SK-N-SH (cell line): Measurements from ENCODE around the gene SH3BGRL2.

Experiments
- CTCF ChIP-seq: fragments of 200-600 bp; sonication (generic); IDR thresholded peaks from 2 replicates; pipeline ENCODE4 v1.6.1; 2017; ENCODE audit warnings: antibody characterized with exemption, mild to moderate bottlenecking, moderate library complexity
- NRF1 ChIP-seq: IDR thresholded peaks from 2 replicates; pipeline ENCODE4 v1.6.1; 2012; ENCODE audit warnings: low read depth, mild to moderate bottlenecking, low read length
- POLR2AphosphoS5 ChIP-seq: IDR thresholded peaks from 2 replicates; pipeline ENCODE4 v1.6.1; 2012; ENCODE audit warnings: low read depth, low read length
- RFX5 ChIP-seq: IDR thresholded peaks from 2 replicates; pipeline ENCODE4 v1.6.1; 2012; ENCODE audit warnings: mild to moderate bottlenecking, improper control_type of control experiment, low read length
- SIN3A ChIP-seq: IDR thresholded peaks from 2 replicates; pipeline ENCODE4 v1.6.1; 2012; ENCODE audit warnings: low read depth, mild to moderate bottlenecking, low read length, moderate library complexity, borderline replicate concordance

GRCh38 chr6:79608334-79609224, 22.6 kb upstream of the SH3BGRL2 start:
- TF ChIP-seq CTCF, result no peak
- TF ChIP-seq RFX5, result no peak
- TF ChIP-seq POLR2AphosphoS5, result no peak
- TF ChIP-seq SIN3A, result no peak
- TF ChIP-seq NRF1, result no peak
